ENCODE measurements around the gene MSL3. TPM values are rescaled to one million over a fixed set of nuclear protein-coding genes. Genes with fewer than 3 reads are reported as not detected.

The MSL3 gene
- total and polyA plus RNA-seq, 2 of the 13 experiments (the other 11 are each of a cell fraction or from before 2014, with no cell fraction given), result 7.6 to 10.2 TPM

DNA sequence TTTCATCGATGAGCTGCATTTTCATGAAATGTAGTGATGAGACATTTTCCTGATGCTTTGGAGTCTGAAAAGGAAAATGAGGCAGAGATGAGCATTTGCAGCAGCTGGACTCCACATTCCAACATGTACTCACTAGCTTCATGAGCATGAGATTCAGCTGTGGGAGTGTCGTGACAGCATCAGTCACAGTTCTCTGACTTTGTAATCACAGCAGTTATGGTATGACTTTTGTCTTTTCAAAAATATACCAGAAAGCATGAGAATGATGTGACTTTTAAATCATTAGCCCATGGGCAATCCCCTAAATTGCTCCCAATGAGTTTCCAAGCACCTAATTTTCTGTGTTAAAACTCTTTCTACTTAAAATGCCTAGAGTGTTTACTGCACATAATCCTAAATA lies 18.3 kb upstream of the MSL3 start:
- FAIRE-seq (no peak), ATAC-seq (no peak), DNase-seq (ENCODE audit: low spot score) (no peak)
- CTCF ChIA-PET (ENCODE audit: low intra/inter-chr PET ratio, low total read pairs), result no interaction called here
- Histone ChIP-seq H3K27ac (ENCODE audit: extremely low read length, insufficient read depth, low read length) (no peak overlapping the region), H3K4me2 (ENCODE audit: low read depth, low read length) (no peak overlapping the region), H3K79me2 (ENCODE audit: insufficient read depth, low read length) (no peaks in the 10 kb centered on the region), H4K20me1 (ENCODE audit: insufficient read depth, low read length) (no peaks in the 10 kb centered on the region), H3K36me3 (replicated peaks in 1 of 2; ENCODE audit: control insufficient read depth in 1 of 2, insufficient read depth in 2 of 2, low read length in 2 of 2) (no peaks in the 10 kb centered on the region), H3K4me1 (ENCODE audit: insufficient read depth, low read length) (no peaks in the 10 kb centered on the region), H3K9me3 (ENCODE audit: low read length) (no peaks in the 10 kb centered on the region), H3K9ac (ENCODE audit: insufficient read depth, low read depth, low read length) (no peak overlapping the region), H3K27me3 (ENCODE audit: control insufficient read depth in 1 of 2, insufficient read depth in 2 of 2, low read length in 2 of 2) (no peaks in the 10 kb centered on the region), H2AFZ (ENCODE audit: low read length) (no peak overlapping the region), H3K4me3 (replicated peaks in 1 of 3; ENCODE audit: insufficient read depth in 1 of 3, low read depth in 2 of 3, low read length in 3 of 3) (no peak overlapping the region)
- no TSS peak for BruUV-seq (replicated peaks)
- 0% methylated on average over 2 of the region's 2 CpGs for WGBS (ENCODE audit: low lambda C conversion rate)
- POLR2A ChIA-PET, result no interaction called here
- intact Hi-C loops (cut with micrococcal nuclease; ENCODE audit: unreplicated experiment), result no loop called here
- no peak for TF ChIP-seq DRAP1 (CRISPR knock-in tag; IDR thresholded peaks at IDR 0.05)
- no peak for TF ChIP-seq EHMT2 (IDR thresholded peaks at IDR 0.05; ENCODE audit: borderline replicate concordance, low read depth, low read length)
- TF ChIP-seq ZNF484 (CRISPR knock-in tag; IDR thresholded peaks at IDR 0.05; ENCODE audit: borderline replicate concordance, low read depth), result no peak
- TF ChIP-seq, protein P1, sequence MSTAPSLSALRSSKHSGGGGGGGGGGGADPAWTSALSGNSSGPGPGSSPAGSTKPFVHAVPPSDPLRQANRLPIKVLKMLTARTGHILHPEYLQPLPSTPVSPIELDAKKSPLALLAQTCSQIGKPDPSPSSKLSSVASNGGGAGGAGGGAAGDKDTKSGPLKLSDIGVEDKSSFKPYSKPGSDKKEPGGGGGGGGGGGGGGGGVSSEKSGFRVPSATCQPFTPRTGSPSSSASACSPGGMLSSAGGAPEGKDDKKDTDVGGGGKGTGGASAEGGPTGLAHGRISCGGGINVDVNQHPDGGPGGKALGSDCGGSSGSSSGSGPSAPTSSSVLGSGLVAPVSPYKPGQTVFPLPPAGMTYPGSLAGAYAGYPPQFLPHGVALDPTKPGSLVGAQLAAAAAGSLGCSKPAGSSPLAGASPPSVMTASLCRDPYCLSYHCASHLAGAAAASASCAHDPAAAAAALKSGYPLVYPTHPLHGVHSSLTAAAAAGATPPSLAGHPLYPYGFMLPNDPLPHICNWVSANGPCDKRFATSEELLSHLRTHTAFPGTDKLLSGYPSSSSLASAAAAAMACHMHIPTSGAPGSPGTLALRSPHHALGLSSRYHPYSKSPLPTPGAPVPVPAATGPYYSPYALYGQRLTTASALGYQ (CRISPR knock-in tag; IDR thresholded peaks at IDR 0.05), result no peak
- TF ChIP-seq PTBP1 (IDR thresholded peaks at IDR 0.05; ENCODE audit: low read depth, low read length, poor library complexity, severe bottlenecking), result no peak
- TF ChIP-seq, protein P2, sequence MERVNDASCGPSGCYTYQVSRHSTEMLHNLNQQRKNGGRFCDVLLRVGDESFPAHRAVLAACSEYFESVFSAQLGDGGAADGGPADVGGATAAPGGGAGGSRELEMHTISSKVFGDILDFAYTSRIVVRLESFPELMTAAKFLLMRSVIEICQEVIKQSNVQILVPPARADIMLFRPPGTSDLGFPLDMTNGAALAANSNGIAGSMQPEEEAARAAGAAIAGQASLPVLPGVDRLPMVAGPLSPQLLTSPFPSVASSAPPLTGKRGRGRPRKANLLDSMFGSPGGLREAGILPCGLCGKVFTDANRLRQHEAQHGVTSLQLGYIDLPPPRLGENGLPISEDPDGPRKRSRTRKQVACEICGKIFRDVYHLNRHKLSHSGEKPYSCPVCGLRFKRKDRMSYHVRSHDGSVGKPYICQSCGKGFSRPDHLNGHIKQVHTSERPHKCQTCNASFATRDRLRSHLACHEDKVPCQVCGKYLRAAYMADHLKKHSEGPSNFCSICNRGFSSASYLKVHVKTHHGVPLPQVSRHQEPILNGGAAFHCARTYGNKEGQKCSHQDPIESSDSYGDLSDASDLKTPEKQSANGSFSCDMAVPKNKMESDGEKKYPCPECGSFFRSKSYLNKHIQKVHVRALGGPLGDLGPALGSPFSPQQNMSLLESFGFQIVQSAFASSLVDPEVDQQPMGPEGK (CRISPR knock-in tag; IDR thresholded peaks at IDR 0.05), result no peak
- TF ChIP-seq, protein P3, sequence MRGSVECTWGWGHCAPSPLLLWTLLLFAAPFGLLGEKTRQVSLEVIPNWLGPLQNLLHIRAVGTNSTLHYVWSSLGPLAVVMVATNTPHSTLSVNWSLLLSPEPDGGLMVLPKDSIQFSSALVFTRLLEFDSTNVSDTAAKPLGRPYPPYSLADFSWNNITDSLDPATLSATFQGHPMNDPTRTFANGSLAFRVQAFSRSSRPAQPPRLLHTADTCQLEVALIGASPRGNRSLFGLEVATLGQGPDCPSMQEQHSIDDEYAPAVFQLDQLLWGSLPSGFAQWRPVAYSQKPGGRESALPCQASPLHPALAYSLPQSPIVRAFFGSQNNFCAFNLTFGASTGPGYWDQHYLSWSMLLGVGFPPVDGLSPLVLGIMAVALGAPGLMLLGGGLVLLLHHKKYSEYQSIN (CRISPR knock-in tag; IDR thresholded peaks at IDR 0.05; ENCODE audit: borderline replicate concordance), result no peak
- no peak for TF ChIP-seq CEBPG (CRISPR knock-in tag; IDR thresholded peaks at IDR 0.05)
- TF ChIP-seq HNRNPH1 (optimal IDR thresholded peaks at IDR 0.05; ENCODE audit: low read depth, low read length), result no peak
- TF ChIP-seq, protein P4, sequence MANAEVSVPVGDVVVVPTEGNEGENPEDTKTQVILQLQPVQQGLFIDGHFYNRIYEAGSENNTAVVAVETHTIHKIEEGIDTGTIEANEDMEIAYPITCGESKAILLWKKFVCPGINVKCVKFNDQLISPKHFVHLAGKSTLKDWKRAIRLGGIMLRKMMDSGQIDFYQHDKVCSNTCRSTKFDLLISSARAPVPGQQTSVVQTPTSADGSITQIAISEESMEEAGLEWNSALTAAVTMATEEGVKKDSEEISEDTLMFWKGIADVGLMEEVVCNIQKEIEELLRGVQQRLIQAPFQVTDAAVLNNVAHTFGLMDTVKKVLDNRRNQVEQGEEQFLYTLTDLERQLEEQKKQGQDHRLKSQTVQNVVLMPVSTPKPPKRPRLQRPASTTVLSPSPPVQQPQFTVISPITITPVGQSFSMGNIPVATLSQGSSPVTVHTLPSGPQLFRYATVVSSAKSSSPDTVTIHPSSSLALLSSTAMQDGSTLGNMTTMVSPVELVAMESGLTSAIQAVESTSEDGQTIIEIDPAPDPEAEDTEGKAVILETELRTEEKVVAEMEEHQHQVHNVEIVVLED (CRISPR knock-in tag; IDR thresholded peaks at IDR 0.05; ENCODE audit: borderline replicate concordance), result no peak
- TF ChIP-seq PAXIP1 (CRISPR knock-in tag; conservative IDR thresholded peaks at IDR 0.05), result no peak
- TF ChIP-seq, protein P5, sequence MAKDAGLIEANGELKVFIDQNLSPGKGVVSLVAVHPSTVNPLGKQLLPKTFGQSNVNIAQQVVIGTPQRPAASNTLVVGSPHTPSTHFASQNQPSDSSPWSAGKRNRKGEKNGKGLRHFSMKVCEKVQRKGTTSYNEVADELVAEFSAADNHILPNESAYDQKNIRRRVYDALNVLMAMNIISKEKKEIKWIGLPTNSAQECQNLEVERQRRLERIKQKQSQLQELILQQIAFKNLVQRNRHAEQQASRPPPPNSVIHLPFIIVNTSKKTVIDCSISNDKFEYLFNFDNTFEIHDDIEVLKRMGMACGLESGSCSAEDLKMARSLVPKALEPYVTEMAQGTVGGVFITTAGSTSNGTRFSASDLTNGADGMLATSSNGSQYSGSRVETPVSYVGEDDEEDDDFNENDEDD (CRISPR knock-in tag; IDR thresholded peaks at IDR 0.05; ENCODE audit: borderline replicate concordance), result no peak
- in situ Hi-C loops (cut with HindIII; ENCODE audit: extremely low pct_ligation_motif_present, low pct_unique_long_range_greater_than_20kb), result no loop called here
